ENCODE measurements around the gene TIMP3.

DNA sequence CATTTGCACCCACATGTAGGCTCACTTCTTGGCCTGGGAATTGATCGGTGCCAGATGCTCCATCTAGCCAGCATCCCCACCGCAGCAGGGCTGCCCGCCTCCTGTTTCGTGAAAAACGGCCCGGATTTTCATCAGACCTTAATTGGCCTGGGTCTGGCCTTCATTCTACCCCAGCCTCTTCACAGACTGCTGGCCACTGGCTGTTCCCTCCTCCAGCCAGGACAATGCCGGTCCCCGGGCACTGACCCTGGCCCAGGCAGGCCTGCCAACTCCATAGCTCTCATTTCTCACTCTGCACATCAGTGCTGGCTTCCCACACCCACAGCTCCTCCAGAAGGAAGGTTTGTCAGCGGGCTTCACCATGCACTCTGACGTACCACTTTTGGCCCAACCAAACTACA, 27.9 kb downstream of the TIMP3 start:
- TF ChIP-seq POLR2AphosphoS5 (IDR thresholded peaks at IDR 0.05) (peak; percentile 42 to 62 (median 57)), POLR2A (IDR thresholded peaks at IDR 0.05) (no peak)

All from spleen (tissue), 3 donors.